Keratinocyte (primary cell): ENCODE measurements around the gene UCKL1.

ENCODE experiments used
- EZH2 ChIP-seq: IDR thresholded peaks from one replicate; pipeline ENCODE4 v1.6.1; 2012; ENCODE audit warnings: inconsistent platforms, mild to moderate bottlenecking, low read length, moderate library complexity
- TF ChIP-seq, protein P1 (sequence below), 3 experiments: IDR thresholded peaks in 1 of 3; conservative IDR thresholded peaks in 1 of 3; optimal IDR thresholded peaks in 1 of 3; 2 replicates in 2 of 3; 3 replicates in 1 of 3; pipeline versions ENCODE3 to v1.5.1; 2011; ENCODE audit warnings: low read length in 3 of 3, mild to moderate bottlenecking in 3 of 3, moderate library complexity in 2 of 3, control low read depth in 1 of 3, inconsistent platforms in 1 of 3; ENCODE audit not compliant: insufficient read depth in 2 of 3; ENCODE audit errors: extremely low read depth in 1 of 3

DNA sequence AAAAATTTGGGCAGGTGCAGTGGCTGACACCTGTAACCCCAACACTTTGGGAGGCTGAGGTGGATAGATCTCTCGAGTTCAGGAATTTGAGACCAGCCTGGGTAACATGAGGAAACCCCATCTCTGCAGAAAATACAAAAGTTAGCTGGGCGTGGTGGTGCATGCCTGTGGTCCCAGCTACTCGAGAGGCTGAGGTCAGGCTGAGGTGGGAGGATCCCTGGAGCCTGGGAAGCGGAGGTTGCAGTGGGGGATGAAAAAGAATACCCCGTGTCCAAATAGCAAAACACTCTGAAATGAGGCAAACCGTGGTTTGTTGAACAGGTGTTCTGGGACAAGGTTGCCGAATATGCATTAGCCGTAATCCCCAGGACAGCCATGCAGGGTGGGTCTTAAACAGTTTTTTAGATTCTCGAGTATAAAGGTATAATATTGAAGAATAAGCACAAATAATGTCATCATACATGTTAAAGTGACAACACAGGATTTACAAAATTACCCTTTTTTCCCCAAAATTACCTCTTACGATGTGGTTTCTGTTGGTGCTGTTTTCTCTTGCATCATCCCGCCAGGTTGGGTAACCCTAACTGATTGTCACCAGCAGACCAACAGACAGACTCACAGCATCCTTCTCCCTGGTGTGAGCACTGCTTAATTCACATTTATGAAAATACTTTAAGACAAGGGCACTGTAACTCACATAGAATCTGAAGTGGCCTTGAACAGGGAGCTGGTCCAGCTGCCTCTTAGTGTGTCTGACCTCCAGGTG, 52.2 kb downstream of the UCKL1 start:
- no peak for TF ChIP-seq EZH2
- TF ChIP-seq, protein P1, sequence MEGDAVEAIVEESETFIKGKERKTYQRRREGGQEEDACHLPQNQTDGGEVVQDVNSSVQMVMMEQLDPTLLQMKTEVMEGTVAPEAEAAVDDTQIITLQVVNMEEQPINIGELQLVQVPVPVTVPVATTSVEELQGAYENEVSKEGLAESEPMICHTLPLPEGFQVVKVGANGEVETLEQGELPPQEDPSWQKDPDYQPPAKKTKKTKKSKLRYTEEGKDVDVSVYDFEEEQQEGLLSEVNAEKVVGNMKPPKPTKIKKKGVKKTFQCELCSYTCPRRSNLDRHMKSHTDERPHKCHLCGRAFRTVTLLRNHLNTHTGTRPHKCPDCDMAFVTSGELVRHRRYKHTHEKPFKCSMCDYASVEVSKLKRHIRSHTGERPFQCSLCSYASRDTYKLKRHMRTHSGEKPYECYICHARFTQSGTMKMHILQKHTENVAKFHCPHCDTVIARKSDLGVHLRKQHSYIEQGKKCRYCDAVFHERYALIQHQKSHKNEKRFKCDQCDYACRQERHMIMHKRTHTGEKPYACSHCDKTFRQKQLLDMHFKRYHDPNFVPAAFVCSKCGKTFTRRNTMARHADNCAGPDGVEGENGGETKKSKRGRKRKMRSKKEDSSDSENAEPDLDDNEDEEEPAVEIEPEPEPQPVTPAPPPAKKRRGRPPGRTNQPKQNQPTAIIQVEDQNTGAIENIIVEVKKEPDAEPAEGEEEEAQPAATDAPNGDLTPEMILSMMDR (optimal IDR thresholded peaks at IDR 0.05 in 1 of 3, IDR thresholded peaks at IDR 0.05 in 1 of 3, conservative IDR thresholded peaks at IDR 0.05 in 1 of 3; ENCODE audit: extremely low read depth in 1 of 3, insufficient read depth in 2 of 3, low read length in 3 of 3) = no peak
